HepG2 (cell line): ENCODE results near the gene REM2. TPM values are rescaled to one million over a fixed set of nuclear protein-coding genes. Genes with fewer than 3 reads are reported as not detected.
A peak's percentile ranks its signal among the peaks of the same experiment; 100 is the strongest.

Experiments
- BRD4 ChIP-seq: sonication (generic); formaldehyde crosslinking; IDR thresholded peaks from 2 replicates; pipeline ENCODE4 v1.4.0; 2020; ENCODE audit warnings: missing genetic modification reagents
- GATA4 ChIP-seq: sonication (generic); IDR thresholded peaks from 2 replicates; pipeline ENCODE4 v1.6.1; 2016; ENCODE audit warnings: antibody characterized with exemption, low read depth, borderline replicate concordance
- GTF3A ChIP-seq: sonication (generic); formaldehyde crosslinking; conservative IDR thresholded peaks from 2 replicates; pipeline ENCODE4 v1.4.0; 2020; ENCODE audit warnings: mild to moderate bottlenecking, missing genetic modification reagents
- HNRNPL ChIP-seq: fragments of 200-400 bp; formaldehyde crosslinking; IDR thresholded peaks from 2 replicates; pipeline ENCODE4 v1.6.1; 2017; ENCODE audit warnings: mild to moderate bottlenecking, low read depth, low read length
- HNRNPLL ChIP-seq: fragments of 200-400 bp; formaldehyde crosslinking; IDR thresholded peaks from 2 replicates; pipeline ENCODE4 v1.6.1; 2017; ENCODE audit warnings: mild to moderate bottlenecking, low read depth, low read length; ENCODE audit not compliant: poor library complexity, severe bottlenecking
- MEIS1 ChIP-seq: sonication (generic); formaldehyde crosslinking; IDR thresholded peaks from 2 replicates; pipeline ENCODE4 v1.9.0; 2021; ENCODE audit warnings: mild to moderate bottlenecking, missing genetic modification reagents, moderate library complexity, borderline replicate concordance
- MTA3 ChIP-seq: sonication (generic); formaldehyde crosslinking; IDR thresholded peaks from 2 replicates; pipeline ENCODE4 v1.4.0; 2020; ENCODE audit warnings: missing genetic modification reagents
- NONO ChIP-seq, 2 experiments: fragments of 450-650 bp in 1 of 2; sonication (generic) in 1 of 2; formaldehyde crosslinking in 1 of 2; IDR thresholded peaks in 1 of 2; conservative IDR thresholded peaks in 1 of 2; 2 replicates each; pipeline versions ENCODE4 v1.6.1 to v1.8.0; 2017 to 2022; ENCODE audit warnings: mild to moderate bottlenecking in 1 of 2, missing genetic modification reagents in 1 of 2, moderate library complexity in 1 of 2
- RAD21 ChIP-seq: fragments of 450-650 bp; formaldehyde crosslinking; IDR thresholded peaks from 2 replicates; pipeline ENCODE4 v1.5.0; 2020; ENCODE audit warnings: mild to moderate bottlenecking
- REL ChIP-seq: sonication (generic); formaldehyde crosslinking; conservative IDR thresholded peaks from 2 replicates; pipeline ENCODE4 v1.8.0; 2022; ENCODE audit warnings: mild to moderate bottlenecking, missing genetic modification reagents, moderate library complexity
- RFX5 ChIP-seq: IDR thresholded peaks from 2 replicates; pipeline ENCODE4 v1.6.1; 2011; ENCODE audit warnings: low read depth, low read length, improper control_type of control experiment
- RXRB ChIP-seq: IDR thresholded peaks from 2 replicates; pipeline ENCODE4 v1.6.1; 2016; ENCODE audit warnings: borderline replicate concordance, missing genetic modification reagents, missing compliant biosample characterization
- SALL2 ChIP-seq: sonication (generic); formaldehyde crosslinking; IDR thresholded peaks from 2 replicates; pipeline ENCODE4 v1.8.1; 2023; ENCODE audit warnings: mild to moderate bottlenecking, missing genetic modification reagents, inconsistent platforms
- ZBTB7A ChIP-seq: sonication (generic); formaldehyde crosslinking; IDR thresholded peaks from 2 replicates; pipeline ENCODE4 v1.8.0; 2022; ENCODE audit warnings: mild to moderate bottlenecking, missing genetic modification reagents
- ZNF256 ChIP-seq: sonication (generic); formaldehyde crosslinking; conservative IDR thresholded peaks from 2 replicates; pipeline ENCODE4 v1.4.0; 2020; ENCODE audit warnings: missing genetic modification reagents
- ZNF431 ChIP-seq: sonication (generic); formaldehyde crosslinking; IDR thresholded peaks from 2 replicates; pipeline ENCODE4 v1.9.0; 2022; ENCODE audit warnings: missing genetic modification reagents, low read depth, mild to moderate bottlenecking, borderline replicate concordance
- ZNF468 ChIP-seq: sonication (generic); formaldehyde crosslinking; IDR thresholded peaks from 2 replicates; pipeline ENCODE4 v1.8.0; 2022; ENCODE audit warnings: mild to moderate bottlenecking, moderate library complexity, missing genetic modification reagents
- ZNF550 ChIP-seq: sonication (generic); formaldehyde crosslinking; IDR thresholded peaks from 2 replicates; pipeline ENCODE4 v1.4.0; 2020; ENCODE audit warnings: mild to moderate bottlenecking, missing genetic modification reagents, borderline replicate concordance
- polyA plus RNA-seq, 8 experiments: library from polyadenylated mRNA; depleted of rRNA in 3 of 8; stranded (reverse) in 7 of 8; unstranded in 1 of 8; fragments of >200 nt; fragmentation: Illumina TruSeq in 4 of 8; extraction: Trizol in 4 of 8; gene quantifications; 2 replicates each; pipeline versions ENCODE4 v1.2.1 to v1.2.3, GENCODE V29; 2011 to 2016; ENCODE audit warnings: low read depth in 4 of 8, missing spikeins in 1 of 8, mixed read lengths in 1 of 8; ENCODE audit not compliant: insufficient read depth in 1 of 8
- total RNA-seq, 5 experiments: library from RNA; depleted of rRNA; stranded (reverse); fragments of >200 nt; fragmentation: Illumina TruSeq; extraction: Trizol; gene quantifications; 2 replicates each; pipeline ENCODE4 v1.2.3, GENCODE V29; 2016; ENCODE audit warnings: low read depth in 1 of 5
- TF ChIP-seq, protein P1 (sequence below): sonication (generic); formaldehyde crosslinking; IDR thresholded peaks from 2 replicates; pipeline ENCODE4 v1.4.0; 2020; ENCODE audit warnings: mild to moderate bottlenecking, missing genetic modification reagents
- TF ChIP-seq, protein P2 (sequence below): sonication (generic); formaldehyde crosslinking; conservative IDR thresholded peaks from 2 replicates; pipeline ENCODE4 v1.4.0; 2020; ENCODE audit warnings: missing genetic modification reagents
- TF ChIP-seq, protein P3 (sequence below): sonication (generic); formaldehyde crosslinking; conservative IDR thresholded peaks from 2 replicates; pipeline ENCODE4 v1.4.0; 2020; ENCODE audit warnings: missing genetic modification reagents

REM2 gene
- total and polyA plus RNA-seq, 2 of the 13 experiments (the other 11 are each of a cell fraction or from before 2014, with no cell fraction given) = 0.20 TPM; not detected in 1

DNA sequence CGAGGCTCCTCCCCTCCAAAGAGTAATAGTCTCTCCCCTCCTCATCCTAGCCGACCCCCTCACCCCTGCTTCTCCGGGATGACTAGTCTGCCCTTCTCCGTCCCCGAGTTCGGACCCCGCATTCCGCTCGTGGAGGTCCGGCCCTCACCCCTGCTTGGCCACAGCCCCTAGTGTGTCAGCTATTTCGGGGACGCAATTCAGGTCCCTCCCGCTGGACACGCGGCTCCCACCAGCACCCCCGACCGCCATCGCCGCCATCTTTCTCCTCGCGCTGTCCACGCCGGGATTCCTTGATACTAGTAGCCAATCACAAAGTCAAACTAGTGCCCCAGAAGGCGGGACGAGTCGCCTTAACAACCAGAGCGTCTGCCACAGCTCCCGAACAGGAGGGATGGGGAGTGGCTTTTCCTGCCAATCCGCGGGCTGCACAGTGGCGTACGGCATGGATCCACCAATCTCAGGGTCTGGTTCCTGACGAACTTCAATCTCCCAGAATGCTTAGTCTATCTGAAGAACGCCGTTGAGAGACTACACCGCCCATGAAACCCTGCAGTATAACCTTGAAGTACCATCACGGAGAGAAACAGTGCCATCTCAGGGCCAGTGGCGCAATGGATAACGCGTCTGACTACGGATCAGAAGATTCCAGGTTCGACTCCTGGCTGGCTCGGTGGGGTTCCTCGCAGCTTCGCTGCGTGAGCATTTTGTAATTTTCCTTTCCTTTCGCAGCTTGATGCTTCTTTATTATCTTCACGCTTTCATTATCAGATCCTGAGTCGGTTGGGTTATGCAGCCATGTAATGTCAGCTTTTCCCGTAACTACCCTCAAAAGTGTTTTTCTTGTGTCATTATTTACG is 46.3 kb downstream of the REM2 start, which contains the start of gene PRMT5 (continued):
- TF ChIP-seq, protein P1, sequence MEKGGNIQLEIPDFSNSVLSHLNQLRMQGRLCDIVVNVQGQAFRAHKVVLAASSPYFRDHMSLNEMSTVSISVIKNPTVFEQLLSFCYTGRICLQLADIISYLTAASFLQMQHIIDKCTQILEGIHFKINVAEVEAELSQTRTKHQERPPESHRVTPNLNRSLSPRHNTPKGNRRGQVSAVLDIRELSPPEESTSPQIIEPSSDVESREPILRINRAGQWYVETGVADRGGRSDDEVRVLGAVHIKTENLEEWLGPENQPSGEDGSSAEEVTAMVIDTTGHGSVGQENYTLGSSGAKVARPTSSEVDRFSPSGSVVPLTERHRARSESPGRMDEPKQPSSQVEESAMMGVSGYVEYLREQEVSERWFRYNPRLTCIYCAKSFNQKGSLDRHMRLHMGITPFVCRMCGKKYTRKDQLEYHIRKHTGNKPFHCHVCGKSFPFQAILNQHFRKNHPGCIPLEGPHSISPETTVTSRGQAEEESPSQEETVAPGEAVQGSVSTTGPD (CRISPR knock-in tag) = no peak
- peak; percentile 87 for TF ChIP-seq GATA4
- peak; percentile 93 for TF ChIP-seq ZNF256 (CRISPR knock-in tag)
- 0 out of 2 replicates have a peak, but pooled peaks have one; percentile 61 for TF ChIP-seq HNRNPL
- TF ChIP-seq, protein P2, sequence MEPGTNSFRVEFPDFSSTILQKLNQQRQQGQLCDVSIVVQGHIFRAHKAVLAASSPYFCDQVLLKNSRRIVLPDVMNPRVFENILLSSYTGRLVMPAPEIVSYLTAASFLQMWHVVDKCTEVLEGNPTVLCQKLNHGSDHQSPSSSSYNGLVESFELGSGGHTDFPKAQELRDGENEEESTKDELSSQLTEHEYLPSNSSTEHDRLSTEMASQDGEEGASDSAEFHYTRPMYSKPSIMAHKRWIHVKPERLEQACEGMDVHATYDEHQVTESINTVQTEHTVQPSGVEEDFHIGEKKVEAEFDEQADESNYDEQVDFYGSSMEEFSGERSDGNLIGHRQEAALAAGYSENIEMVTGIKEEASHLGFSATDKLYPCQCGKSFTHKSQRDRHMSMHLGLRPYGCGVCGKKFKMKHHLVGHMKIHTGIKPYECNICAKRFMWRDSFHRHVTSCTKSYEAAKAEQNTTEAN (CRISPR knock-in tag) = peak; percentile 87
- TF ChIP-seq RAD21 (CRISPR knock-in tag) = peak; percentile 74
- TF ChIP-seq, protein P3, sequence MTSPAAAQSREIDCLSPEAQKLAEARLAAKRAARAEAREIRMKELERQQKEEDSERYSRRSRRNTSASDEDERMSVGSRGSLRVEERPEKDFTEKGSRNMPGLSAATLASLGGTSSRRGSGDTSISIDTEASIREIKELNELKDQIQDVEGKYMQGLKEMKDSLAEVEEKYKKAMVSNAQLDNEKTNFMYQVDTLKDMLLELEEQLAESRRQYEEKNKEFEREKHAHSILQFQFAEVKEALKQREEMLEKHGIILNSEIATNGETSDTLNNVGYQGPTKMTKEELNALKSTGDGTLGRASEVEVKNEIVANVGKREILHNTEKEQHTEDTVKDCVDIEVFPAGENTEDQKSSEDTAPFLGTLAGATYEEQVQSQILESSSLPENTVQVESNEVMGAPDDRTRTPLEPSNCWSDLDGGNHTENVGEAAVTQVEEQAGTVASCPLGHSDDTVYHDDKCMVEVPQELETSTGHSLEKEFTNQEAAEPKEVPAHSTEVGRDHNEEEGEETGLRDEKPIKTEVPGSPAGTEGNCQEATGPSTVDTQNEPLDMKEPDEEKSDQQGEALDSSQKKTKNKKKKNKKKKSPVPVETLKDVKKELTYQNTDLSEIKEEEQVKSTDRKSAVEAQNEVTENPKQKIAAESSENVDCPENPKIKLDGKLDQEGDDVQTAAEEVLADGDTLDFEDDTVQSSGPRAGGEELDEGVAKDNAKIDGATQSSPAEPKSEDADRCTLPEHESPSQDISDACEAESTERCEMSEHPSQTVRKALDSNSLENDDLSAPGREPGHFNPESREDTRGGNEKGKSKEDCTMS (CRISPR knock-in tag) = peak; percentile 81; the same call in 1 of the 2 replicates
- peak; percentile 98 for TF ChIP-seq ZBTB7A (CRISPR knock-in tag)
- peak; percentile 97 for TF ChIP-seq GTF3A (CRISPR knock-in tag)
- TF ChIP-seq ZNF550 = peak; percentile 74
- TF ChIP-seq REL (CRISPR knock-in tag) = peak; percentile 87; the same call in 1 of the 2 replicates
- TF ChIP-seq RFX5 = peak; percentile 89
- peak; percentile 91 for TF ChIP-seq ZNF431 (CRISPR knock-in tag)
- TF ChIP-seq MTA3 = no peak
- peak; percentile 96 for TF ChIP-seq BRD4 (CRISPR knock-in tag)
- TF ChIP-seq HNRNPLL = peak; percentile 78
- TF ChIP-seq SALL2 = peak; percentile 90
- TF ChIP-seq RXRB (CRISPR knock-in tag) = peak; percentile 97
- TF ChIP-seq NONO (IDR thresholded peaks at IDR 0.05) = no peak; the same call in 1 of the 2 replicates
- peak; percentile 99 for TF ChIP-seq NONO (CRISPR knock-in tag; conservative IDR thresholded peaks at IDR 0.05)
- no peak for TF ChIP-seq ZNF468
- peak; percentile 95 for TF ChIP-seq MEIS1 (CRISPR knock-in tag)
